ENCODE data around the gene ZFX. TPM values are rescaled to one million over a fixed set of nuclear protein-coding genes. Genes with fewer than 3 reads are reported as not detected.

ZFX gene
- total and polyA plus RNA-seq, 8 donors: 4.4 to 40.3 (median 23.9) TPM

- no peak for DNase-seq
- no peak overlapping the region for H3K27ac ChIP-seq
- 86 to 88% methylated on average over 8 of the region's 8 CpGs for WGBS, 2 donors
- no peak for FAIRE-seq
- H3K27me3 ChIP-seq: no peaks in the 10 kb centered on the region
- intact Hi-C loops (cut with DNase I): no loop called here
- no peak for ATAC-seq
- H3K4me3 ChIP-seq: no peak overlapping the region
- no peak for TF ChIP-seq CTCF (IDR thresholded peaks at IDR 0.05)
- H3K4me1 ChIP-seq: no peaks in the 10 kb centered on the region
- H3K9me3 ChIP-seq: no peaks in the 10 kb centered on the region
- no peaks in the 10 kb centered on the region for H3K36me3 ChIP-seq
Measured at GRCh38 chrX:24219320-24219719, 69.8 kb downstream of the ZFX start.

- Histone ChIP-seq H3K4me1 (no peaks in the 10 kb centered on the region), H3K27me3 (no peaks in the 10 kb centered on the region), H3K27ac (no peak overlapping the region), H3K4me3 (no peak overlapping the region), H3K36me3 (no peaks in the 10 kb centered on the region), H3K9me3 (no peaks in the 10 kb centered on the region)
- ATAC-seq (no peak), FAIRE-seq (no peak), DNase-seq (no peak)
- 83 to 84% methylated on average over 5 of the region's 5 CpGs for WGBS, 2 donors
- intact Hi-C loops (cut with DNase I): no loop called here
- TF ChIP-seq CTCF (IDR thresholded peaks at IDR 0.05): no peak
Measured at GRCh38 chrX:24221872-24222271, 72.3 kb downstream of the ZFX start.

GRCh38 chrX:24225265-24225664, 75.7 kb downstream of the ZFX start:
- no peak for FAIRE-seq
- no peak overlapping the region for H3K4me3 ChIP-seq
- H3K9me3 ChIP-seq: no peaks in the 10 kb centered on the region
- no peak for ATAC-seq
- TF ChIP-seq CTCF (IDR thresholded peaks at IDR 0.05): no peak
- no peak overlapping the region for H3K27ac ChIP-seq
- intact Hi-C loops (cut with DNase I): no loop called here
- peaks cover 0 to 2% (median 2%) of the 10 kb centered on the region in 3 donors for H3K4me1 ChIP-seq
- H3K27me3 ChIP-seq: no peaks in the 10 kb centered on the region
- H3K36me3 ChIP-seq: no peaks in the 10 kb centered on the region
- no peak for DNase-seq

GRCh38 chrX:24226176-24226575, 76.6 kb downstream of the ZFX start:
- DNase-seq: no peak
- H3K36me3 ChIP-seq: no peaks in the 10 kb centered on the region
- intact Hi-C loops (cut with DNase I): no loop called here
- 95 to 98% methylated on average over 2 of the region's 2 CpGs for WGBS, 2 donors
- no peak overlapping the region for H3K27ac ChIP-seq
- H3K9me3 ChIP-seq: no peaks in the 10 kb centered on the region
- H3K4me1 ChIP-seq: peaks cover 0 to 8% (median 6%) of the 10 kb centered on the region in 3 donors
- FAIRE-seq: no peak
- no peak overlapping the region for H3K4me3 ChIP-seq
- no peaks in the 10 kb centered on the region for H3K27me3 ChIP-seq
- no peak for TF ChIP-seq CTCF (IDR thresholded peaks at IDR 0.05)
- no peak for ATAC-seq

GRCh38 chrX:24228596-24228995, 79.1 kb downstream of the ZFX start:
- no peak for FAIRE-seq
- no peak for TF ChIP-seq CTCF (IDR thresholded peaks at IDR 0.05)
- intact Hi-C loops (cut with DNase I): no loop called here
- DNase-seq: no peak
- WGBS, 2 donors: 90 to 95% methylated on average over 5 of the region's 5 CpGs
- Histone ChIP-seq H3K27ac (no peak overlapping the region), H3K4me3 (no peak overlapping the region), H3K4me1 (peaks cover 0 to 8% (median 6%) of the 10 kb centered on the region in 3 donors), H3K36me3 (no peaks in the 10 kb centered on the region), H3K9me3 (no peaks in the 10 kb centered on the region), H3K27me3 (no peaks in the 10 kb centered on the region)
- ATAC-seq: no peak

Measured in pancreas (tissue), 10 donors.